22Rv1 (cell line): ENCODE results near the gene GPR65.

Experiments used
- H3K27ac ChIP-seq: fragments of 450-650 bp; 2 replicates; pipeline ENCODE4 v1.5.1; 2017
- ZFX ChIP-seq: fragments of 450-650 bp; IDR thresholded peaks from 2 replicates; pipeline ENCODE4 v1.6.1; 2017; ENCODE audit warnings: antibody characterized with exemption, borderline replicate concordance
- TF ChIP-seq, protein P1 (sequence below): fragments of 450-650 bp; IDR thresholded peaks from 2 replicates; pipeline ENCODE4 v1.5.1; 2017; ENCODE audit warnings: mild to moderate bottlenecking

The GPR65 gene

DNA sequence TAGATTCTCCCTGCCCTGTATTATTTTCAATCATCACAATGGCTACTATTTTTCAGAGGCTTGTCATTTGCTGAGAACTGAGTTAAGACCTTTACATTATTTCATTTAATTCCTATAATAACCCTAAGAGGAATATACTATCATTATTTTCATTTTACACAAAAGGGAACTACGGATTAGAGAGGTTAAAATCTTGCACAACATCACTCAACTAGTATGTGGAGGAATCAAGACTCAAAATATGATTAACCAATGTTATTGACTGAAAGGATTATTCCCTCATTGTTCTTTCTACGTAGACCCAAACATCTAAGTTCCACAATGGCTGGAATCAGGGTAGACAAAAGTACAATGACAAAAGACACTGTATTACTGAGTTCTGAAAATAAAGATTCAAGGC, 45.0 kb downstream of the GPR65 start:
- H3K27ac ChIP-seq: no peak overlapping the region
- TF ChIP-seq, protein P1, sequence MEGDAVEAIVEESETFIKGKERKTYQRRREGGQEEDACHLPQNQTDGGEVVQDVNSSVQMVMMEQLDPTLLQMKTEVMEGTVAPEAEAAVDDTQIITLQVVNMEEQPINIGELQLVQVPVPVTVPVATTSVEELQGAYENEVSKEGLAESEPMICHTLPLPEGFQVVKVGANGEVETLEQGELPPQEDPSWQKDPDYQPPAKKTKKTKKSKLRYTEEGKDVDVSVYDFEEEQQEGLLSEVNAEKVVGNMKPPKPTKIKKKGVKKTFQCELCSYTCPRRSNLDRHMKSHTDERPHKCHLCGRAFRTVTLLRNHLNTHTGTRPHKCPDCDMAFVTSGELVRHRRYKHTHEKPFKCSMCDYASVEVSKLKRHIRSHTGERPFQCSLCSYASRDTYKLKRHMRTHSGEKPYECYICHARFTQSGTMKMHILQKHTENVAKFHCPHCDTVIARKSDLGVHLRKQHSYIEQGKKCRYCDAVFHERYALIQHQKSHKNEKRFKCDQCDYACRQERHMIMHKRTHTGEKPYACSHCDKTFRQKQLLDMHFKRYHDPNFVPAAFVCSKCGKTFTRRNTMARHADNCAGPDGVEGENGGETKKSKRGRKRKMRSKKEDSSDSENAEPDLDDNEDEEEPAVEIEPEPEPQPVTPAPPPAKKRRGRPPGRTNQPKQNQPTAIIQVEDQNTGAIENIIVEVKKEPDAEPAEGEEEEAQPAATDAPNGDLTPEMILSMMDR: no peak
- TF ChIP-seq ZFX: no peak

DNA sequence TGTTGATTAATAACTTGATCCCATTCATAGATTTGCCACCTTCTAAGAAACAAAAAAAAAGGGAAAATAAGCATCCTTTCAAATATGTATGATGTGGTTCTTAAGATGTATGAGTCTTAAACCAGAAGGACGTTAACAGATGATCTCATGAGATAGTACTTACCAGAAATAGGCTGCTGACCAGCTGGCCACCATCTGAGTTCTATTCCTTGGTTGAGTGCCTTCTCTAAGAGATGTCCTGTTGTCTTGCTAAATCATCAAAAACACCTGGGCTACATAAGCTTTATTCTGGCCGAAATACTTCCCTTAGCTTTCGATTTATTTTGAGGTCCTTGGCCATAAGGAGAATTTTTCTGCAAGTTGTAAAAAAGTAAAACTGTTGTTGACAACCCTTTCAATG, 55.6 kb downstream of the GPR65 start:
- no peak for TF ChIP-seq ZFX
- TF ChIP-seq, protein P1: no peak

DNA sequence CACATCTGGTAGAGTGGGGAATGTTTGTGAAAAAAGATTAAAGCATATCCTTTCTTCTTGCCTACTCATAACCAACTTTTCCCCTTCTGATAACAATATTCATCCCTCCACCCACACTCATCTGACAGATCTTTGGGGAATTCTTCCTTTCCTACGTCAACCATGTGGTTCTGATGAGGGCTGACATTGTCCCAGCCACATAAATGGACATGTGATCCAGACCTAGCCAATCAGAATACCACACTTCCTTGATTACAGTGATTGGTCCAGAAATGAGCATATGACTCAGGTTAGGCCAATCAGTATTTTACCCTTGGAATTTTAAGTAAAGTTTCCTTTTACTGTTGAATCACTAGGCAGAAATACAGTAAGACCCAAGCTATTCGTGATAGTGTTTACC, 58.9 kb downstream of the GPR65 start:
- TF ChIP-seq ZFX: no peak
- no peak overlapping the region for H3K27ac ChIP-seq

More for the DNA sequence above, 55.6 kb downstream of the GPR65 start:
- H3K27ac ChIP-seq: no peak overlapping the region
